Sigmoid colon (tissue), 7 donors: Measurements from ENCODE around the gene PMP22. TPM values are rescaled to one million over a fixed set of nuclear protein-coding genes. Genes with fewer than 3 reads are reported as not detected.

Source experiments
- DNase-seq: peaks from one replicate; pipeline ENCODE4 v3.0.0-alpha.2; 2019
- H3K27ac ChIP-seq, 4 donors: fragments of 200-600 bp; sonication (generic); one replicate each; pipeline ENCODE4 v1.5.1; 2016 to 2019; ENCODE audit warnings: mild to moderate bottlenecking in 1 of 4
- H3K27me3 ChIP-seq, 3 donors: fragments of 200-600 bp; sonication (generic); one replicate each; pipeline ENCODE4 v1.5.1; 2019; ENCODE audit warnings: mild to moderate bottlenecking in 1 of 3
- H3K36me3 ChIP-seq, 4 donors: fragments of 200-600 bp; sonication (generic); one replicate each; pipeline ENCODE4 v1.5.1; 2016 to 2019
- H3K4me1 ChIP-seq, 4 donors: fragments of 200-600 bp; sonication (generic); one replicate each; pipeline ENCODE4 v1.5.1; 2017 to 2019
- H3K4me3 ChIP-seq, 4 donors: fragments of 200-600 bp; sonication (generic); one replicate each; pipeline ENCODE4 v1.5.1; 2017 to 2019; ENCODE audit warnings: mild to moderate bottlenecking in 2 of 4, moderate library complexity in 1 of 4
- H3K9me3 ChIP-seq, 4 donors: fragments of 200-600 bp in 3 of 4; sonication (generic) in 3 of 4; one replicate each; pipeline versions ENCODE4 v1.5.1 to v1.6.1; 2013 to 2019
- CTCF ChIP-seq, 4 experiments: fragments of 450-650 bp in 3 of 4; fragments of 200-600 bp in 1 of 4; IDR thresholded peaks; one replicate each; pipeline ENCODE4 v1.5.1; 2016 to 2019; ENCODE audit warnings: antibody characterized with exemption in 4 of 4, mild to moderate bottlenecking in 3 of 4, moderate library complexity in 2 of 4
- EP300 ChIP-seq, 4 donors: sonication (generic); formaldehyde crosslinking; IDR thresholded peaks; one replicate each; pipeline ENCODE4 v1.6.1; 2017; ENCODE audit warnings: antibody characterized with exemption in 4 of 4
- POLR2A ChIP-seq, 2 donors: fragments of 450-650 bp; IDR thresholded peaks; one replicate each; pipeline ENCODE4 v1.6.1; 2016; ENCODE audit warnings: antibody characterized with exemption in 2 of 2, mild to moderate bottlenecking in 2 of 2, moderate library complexity in 2 of 2
- POLR2AphosphoS5 ChIP-seq, 4 donors: sonication (generic); formaldehyde crosslinking; IDR thresholded peaks; one replicate each; pipeline ENCODE4 v1.6.1; 2017; ENCODE audit warnings: antibody characterized with exemption in 4 of 4
- WGBS, 2 donors: extraction: QIAGEN DNeasy Blood & Tissue Kit; methylation state at CpG; one replicate each; pipeline ENCODE4 v1.1.7; 2013; 5-methylcytosine and 5-hydroxymethylcytosine counted together
- intact Hi-C: fragments of 100-400 bp; cut with DNase I; formaldehyde crosslinking; loops from one replicate; pipeline ENCODE4 v1.15.1; 2023
- polyA plus RNA-seq, 3 donors: library from polyadenylated mRNA; stranded (reverse); fragments of 200-250 nt; gene quantifications; one replicate each; pipeline ENCODE4 v1.2.3, GENCODE V29; 2013
- total RNA-seq, 4 donors: library from RNA; depleted of rRNA; stranded (reverse); fragments of >200 nt; gene quantifications; one replicate each; pipeline ENCODE4 v1.1.0, GENCODE V29; 2016
- donor health status: healthy with polysubstance abuse.
- donor health status: Bipolar disorder and iron deficiency.
- donor health status: healthy.

Gene PMP22
- total and polyA plus RNA-seq, 7 donors, result 25.2 to 350 (median 125) TPM

- Histone ChIP-seq H3K36me3 (peaks cover 9 to 18% (median 13%) of the 10 kb centered on the region in 4 donors), H3K27me3 (no peaks in the 10 kb centered on the region), H3K9me3 (no peaks in the 10 kb centered on the region), H3K27ac (peak overlapping the region; percentile 89 to 99 (median 94)), H3K4me1 (peaks cover 0 to 47% (median 33%) of the 10 kb centered on the region in 4 donors), H3K4me3 (peak overlapping the region; percentile 61 to 94 (median 80))
- intact Hi-C loops, result loop anchor here (1.0 to 10.0 kb wide), 3 partner anchors 44 to 662 kb away; no protein-coding TSS in a partner anchor
- peak; percentile 25 to 40 for TF ChIP-seq POLR2A (IDR thresholded peaks at IDR 0.05)
- peak; percentile 85 to 95 (median 91) for TF ChIP-seq POLR2AphosphoS5 (IDR thresholded peaks at IDR 0.05)
- peak; percentile 29 to 93 (median 57) for TF ChIP-seq EP300 (IDR thresholded peaks at IDR 0.05)
- TF ChIP-seq CTCF (IDR thresholded peaks at IDR 0.05), result no peak
- 2% methylated on average over 17 of the region's 17 CpGs for WGBS, 2 donors
- peak; percentile 98 for DNase-seq
Measured at GRCh38 chr17:15263206-15263579, 1.9 kb downstream of the PMP22 start.

- H3K27me3 ChIP-seq, result no peaks in the 10 kb centered on the region
- TF ChIP-seq EP300 (IDR thresholded peaks at IDR 0.05) (peak in 2 of 4 donors; percentile 59 to 76), POLR2A (IDR thresholded peaks at IDR 0.05) (peak; percentile 93 to 95), POLR2AphosphoS5 (IDR thresholded peaks at IDR 0.05) (peak; percentile 98 to 99 (median 99)), CTCF (IDR thresholded peaks at IDR 0.05) (peak in 1 of 4 experiments; percentile 19)
- H3K4me1 ChIP-seq, result peaks cover 0 to 53% (median 40%) of the 10 kb centered on the region in 4 donors
- H3K4me3 ChIP-seq, result peak overlapping the region; percentile 61 to 94 (median 80)
- WGBS, 2 donors, result 1 to 3% methylated on average over 60 of the region's 60 CpGs
- DNase-seq, result peak; percentile 98
- H3K9me3 ChIP-seq, result no peaks in the 10 kb centered on the region
- peaks cover 15 to 24% (median 19%) of the 10 kb centered on the region in 4 donors for H3K36me3 ChIP-seq
- intact Hi-C loops, result loop anchor here (1.0 to 10.0 kb wide), 4 partner anchors 45 to 662 kb away; no protein-coding TSS in a partner anchor
- peak overlapping the region; percentile 89 to 99 (median 94) for H3K27ac ChIP-seq
Measured at GRCh38 chr17:15262291-15263205, 2.6 kb downstream of the PMP22 start.

- H3K27ac ChIP-seq, result peak overlapping the region; percentile 89 to 99 (median 94)
- no peaks in the 10 kb centered on the region for H3K9me3 ChIP-seq
- no peak for DNase-seq
- H3K36me3 ChIP-seq, result peaks cover 17 to 29% (median 23%) of the 10 kb centered on the region in 4 donors
- intact Hi-C loops, result loop anchor here (1.0 to 10.0 kb wide), 4 partner anchors 150 to 663 kb away; no protein-coding TSS in a partner anchor
- H3K27me3 ChIP-seq, result no peaks in the 10 kb centered on the region
- 3 to 9% methylated on average over 9 of the region's 9 CpGs for WGBS, 2 donors
- TF ChIP-seq CTCF (IDR thresholded peaks at IDR 0.05) (no peak), POLR2A (IDR thresholded peaks at IDR 0.05) (no peak), EP300 (IDR thresholded peaks at IDR 0.05) (no peak), POLR2AphosphoS5 (IDR thresholded peaks at IDR 0.05) (no peak)
- H3K4me1 ChIP-seq, result peaks cover 0 to 60% (median 47%) of the 10 kb centered on the region in 4 donors
- H3K4me3 ChIP-seq, result peak overlapping the region; percentile 61 to 94 (median 80)
Measured at GRCh38 chr17:15261802-15262290, 3.3 kb downstream of the PMP22 start.

- TF ChIP-seq POLR2AphosphoS5 (IDR thresholded peaks at IDR 0.05) (peak in 1 of 4 donors; percentile 9), CTCF (IDR thresholded peaks at IDR 0.05) (no peak), POLR2A (IDR thresholded peaks at IDR 0.05) (no peak)
- peaks cover 0 to 65% (median 52%) of the 10 kb centered on the region in 4 donors for H3K4me1 ChIP-seq
- peaks cover 18 to 34% (median 26%) of the 10 kb centered on the region in 4 donors for H3K36me3 ChIP-seq
- intact Hi-C loops, result loop anchor here (1.0 to 10.0 kb wide), 3 partner anchors 151 to 663 kb away; no protein-coding TSS in a partner anchor
- 3 to 5% methylated on average over 32 of the region's 32 CpGs for WGBS, 2 donors
- peak; percentile 84 for DNase-seq
- no peaks in the 10 kb centered on the region for H3K9me3 ChIP-seq
- H3K27me3 ChIP-seq, result no peaks in the 10 kb centered on the region
- peak overlapping the region; percentile 89 to 99 (median 94) for H3K27ac ChIP-seq
- peak overlapping the region; percentile 61 to 94 (median 80) for H3K4me3 ChIP-seq
Measured at GRCh38 chr17:15261258-15261801, 3.8 kb downstream of the PMP22 start.
